Activated T-cell treated with anti-CD3 and anti-CD28 coated beads for 1 hour (primary cell): ENCODE data around the gene TRIM45.
"Not testable (repeated sequence)": the region's sequence is repeated elsewhere in the genome, so short reads cannot be mapped to it uniquely, and the experiment has no call there.

ENCODE experiments used
- DNase-seq: peaks from one replicate; pipeline ENCODE4 v3.0.0-alpha.2; 2020; ENCODE audit warnings: low read depth

Gene TRIM45, protein sequence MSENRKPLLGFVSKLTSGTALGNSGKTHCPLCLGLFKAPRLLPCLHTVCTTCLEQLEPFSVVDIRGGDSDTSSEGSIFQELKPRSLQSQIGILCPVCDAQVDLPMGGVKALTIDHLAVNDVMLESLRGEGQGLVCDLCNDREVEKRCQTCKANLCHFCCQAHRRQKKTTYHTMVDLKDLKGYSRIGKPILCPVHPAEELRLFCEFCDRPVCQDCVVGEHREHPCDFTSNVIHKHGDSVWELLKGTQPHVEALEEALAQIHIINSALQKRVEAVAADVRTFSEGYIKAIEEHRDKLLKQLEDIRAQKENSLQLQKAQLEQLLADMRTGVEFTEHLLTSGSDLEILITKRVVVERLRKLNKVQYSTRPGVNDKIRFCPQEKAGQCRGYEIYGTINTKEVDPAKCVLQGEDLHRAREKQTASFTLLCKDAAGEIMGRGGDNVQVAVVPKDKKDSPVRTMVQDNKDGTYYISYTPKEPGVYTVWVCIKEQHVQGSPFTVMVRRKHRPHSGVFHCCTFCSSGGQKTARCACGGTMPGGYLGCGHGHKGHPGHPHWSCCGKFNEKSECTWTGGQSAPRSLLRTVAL

GRCh38 chr1:117121589-117122329 lies at the start of gene TRIM45:
Gene TRIM45, minus strand, starts transcription at chr1:117121749. Its CDS starts 548 bp downstream, at chr1:117121201.
- peak; percentile 74 for DNase-seq

DNA sequence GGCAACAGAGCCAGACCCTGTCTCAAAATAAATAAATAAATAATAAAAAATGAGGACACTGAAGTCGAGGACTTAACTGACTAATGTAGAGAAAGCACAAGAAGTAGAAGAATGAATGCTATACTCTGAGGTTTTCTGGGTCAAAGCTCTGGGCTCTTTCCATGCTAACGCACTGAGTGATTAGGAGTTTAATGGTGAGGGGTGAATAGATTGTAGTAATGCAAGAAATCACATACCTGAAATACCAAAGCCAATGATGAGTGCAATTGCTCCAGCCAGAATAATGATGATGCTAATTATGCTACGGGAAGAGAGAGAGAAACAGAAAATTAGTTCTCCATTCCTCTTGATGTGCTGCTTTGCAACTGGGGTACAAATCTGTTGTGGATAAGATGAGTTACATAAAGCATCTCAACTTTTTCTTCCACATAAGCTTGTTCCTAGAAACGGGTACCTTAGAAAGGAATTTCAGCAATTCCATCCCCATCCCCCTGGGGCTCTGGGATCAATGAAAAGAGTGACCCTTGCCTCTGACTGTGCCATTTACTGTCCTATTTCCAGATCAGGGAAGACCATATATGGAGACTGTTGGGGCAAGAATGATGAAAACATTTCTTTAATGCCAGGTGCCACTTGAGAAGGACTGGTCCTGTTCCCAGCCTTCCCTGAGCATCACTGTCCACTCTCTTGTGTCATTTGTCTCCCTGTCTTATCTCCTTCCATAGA lies 48.5 kb upstream of the TRIM45 start:
- no peak for DNase-seq

GRCh38 chr1:117167402-117167801 lies 45.9 kb upstream of the TRIM45 start:
- DNase-seq, result no peak

- no peak for DNase-seq
Measured at GRCh38 chr1:117166076-117166475, 44.5 kb upstream of the TRIM45 start.

DNA sequence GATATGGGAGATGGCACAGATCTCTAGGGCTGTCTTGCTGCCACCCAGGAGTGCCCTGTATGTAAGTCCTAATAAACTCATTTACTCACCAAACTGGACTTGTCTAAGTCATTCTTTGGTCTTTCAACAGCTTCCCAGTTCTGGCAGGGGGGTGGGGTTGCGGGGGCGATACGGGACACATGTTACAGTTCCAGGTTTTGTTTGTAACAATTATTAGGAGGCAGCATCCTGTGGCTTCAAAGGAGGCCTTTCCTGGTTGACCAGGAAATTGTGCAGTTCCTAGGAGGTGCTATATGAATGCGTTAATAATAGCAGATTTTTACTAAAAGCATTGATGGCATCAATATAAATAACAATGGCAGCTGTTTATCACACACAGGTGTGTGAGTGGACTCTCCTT lies 42.7 kb upstream of the TRIM45 start:
- DNase-seq, result no peak

DNA sequence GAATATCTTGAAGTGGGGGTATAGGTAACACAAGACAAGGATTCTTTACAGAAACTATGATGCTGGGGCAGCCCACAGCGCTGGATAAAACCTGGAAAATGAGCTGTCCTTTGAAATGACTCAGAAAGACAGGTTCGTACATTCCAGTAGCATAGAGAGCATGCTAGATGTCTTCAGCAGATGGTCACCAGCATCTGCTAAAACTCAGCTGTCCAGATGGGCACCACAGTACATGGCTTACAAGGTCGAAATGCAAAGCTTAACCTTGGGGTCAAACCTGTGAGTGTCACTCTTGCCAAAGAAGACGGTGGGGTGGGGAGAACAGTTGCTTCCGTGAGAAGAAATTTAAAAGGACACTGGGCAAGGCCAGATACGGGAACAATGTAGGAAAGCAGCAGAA lies 41.3 kb upstream of the TRIM45 start:
- DNase-seq, result no peak

GRCh38 chr1:117161887-117162286 lies 40.3 kb upstream of the TRIM45 start:
- DNase-seq, result no peak

DNA sequence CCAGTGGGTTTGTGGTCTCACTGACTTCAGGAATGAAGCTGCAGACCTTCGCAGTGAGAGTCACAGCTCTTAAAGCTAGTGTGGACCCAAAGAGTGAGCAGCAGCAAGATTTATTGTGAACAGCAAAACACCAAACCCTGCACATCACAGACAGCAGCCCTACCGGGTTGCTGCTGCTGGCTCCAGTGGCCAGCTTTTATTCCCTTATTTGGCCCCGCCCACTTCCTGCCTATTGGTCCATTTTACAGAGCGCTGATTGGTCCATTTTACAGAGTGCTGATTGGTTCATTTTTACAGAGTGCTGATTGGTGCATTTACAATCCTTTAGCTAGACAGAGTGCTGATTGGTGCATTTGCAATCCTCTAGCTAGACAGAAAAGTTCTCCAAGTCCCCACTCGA lies 29.8 kb upstream of the TRIM45 start:
- not testable (repeated sequence) for DNase-seq

DNA sequence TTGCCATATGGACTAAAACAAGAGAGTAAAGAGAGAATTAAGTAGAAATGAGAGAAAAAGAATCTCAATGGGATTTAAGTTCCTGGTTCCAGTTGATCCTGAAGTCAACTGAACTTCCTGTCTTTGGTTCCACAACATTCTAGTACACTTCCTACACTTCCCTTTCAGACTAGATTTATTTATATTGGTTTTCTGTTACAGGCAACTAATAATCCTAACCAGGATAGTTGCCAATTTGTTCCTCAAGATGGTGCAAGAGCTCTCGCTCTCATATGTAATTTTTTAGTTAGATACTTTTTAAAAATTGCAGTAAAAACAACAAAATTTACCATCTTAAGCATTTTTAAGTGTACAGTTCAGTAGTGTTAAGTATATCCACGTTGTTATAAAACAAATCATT lies 28.8 kb upstream of the TRIM45 start:
- DNase-seq, result no peak

GRCh38 chr1:117147856-117148588 lies 26.5 kb upstream of the TRIM45 start:
- DNase-seq, result no peak

DNA sequence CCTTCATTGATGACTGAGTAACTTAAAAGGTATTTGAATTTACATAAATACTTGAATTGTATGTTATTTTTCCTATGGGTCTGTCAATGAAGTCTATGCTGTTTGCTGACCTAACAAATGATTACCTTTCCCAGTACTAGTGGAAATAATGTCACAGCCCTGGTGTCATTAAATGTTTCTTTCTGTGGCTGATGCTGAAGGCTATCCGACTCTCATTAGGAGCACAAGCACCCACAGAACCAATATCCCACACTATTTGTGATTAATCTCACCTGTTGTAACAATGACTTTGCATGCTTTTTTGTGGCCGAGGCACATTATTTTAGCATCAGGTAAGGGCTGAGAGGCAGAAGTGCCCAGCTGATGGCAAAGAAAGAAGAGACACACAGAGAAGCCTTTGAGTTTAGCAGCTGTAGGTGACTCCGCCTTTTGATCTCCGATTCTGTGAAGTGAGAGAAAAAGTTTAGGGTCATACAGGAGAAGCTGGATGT lies 25.8 kb upstream of the TRIM45 start:
- no peak for DNase-seq

DNA sequence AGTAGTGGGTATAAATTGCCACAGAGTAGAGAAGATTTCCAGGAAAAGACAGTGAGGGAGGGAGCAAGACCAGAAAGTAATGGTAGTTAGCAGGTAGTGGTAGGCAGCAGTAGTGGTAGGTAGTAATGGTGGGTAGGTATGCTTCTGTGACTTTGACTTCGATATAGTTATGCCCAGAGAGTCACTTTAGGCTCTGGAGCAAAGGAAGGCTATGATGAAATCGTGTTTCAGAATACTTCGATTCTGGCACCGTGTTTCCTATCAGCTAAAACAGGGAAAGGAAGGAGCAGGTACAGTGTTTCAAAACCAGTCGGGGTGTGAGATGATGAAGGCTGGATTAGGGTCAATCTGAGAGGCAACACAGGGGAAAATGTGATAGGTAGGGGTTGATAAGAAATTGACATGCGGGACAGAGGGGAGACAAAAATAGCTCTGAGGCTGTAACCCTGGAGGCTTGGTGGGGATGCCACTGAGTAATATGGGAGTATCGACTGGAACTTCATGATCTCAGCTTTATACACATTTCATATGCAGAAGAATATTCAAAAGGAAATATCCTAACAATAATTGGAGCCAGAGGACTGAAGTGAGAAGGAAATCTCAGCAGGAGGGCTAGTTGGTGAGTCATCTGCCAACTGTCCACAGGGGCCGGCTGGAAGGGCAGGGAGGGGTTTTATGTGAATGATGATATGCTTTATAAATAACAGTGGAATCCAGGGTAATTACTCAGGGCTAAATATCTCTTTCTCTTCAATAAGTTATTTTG lies 25.2 kb upstream of the TRIM45 start:
- no peak for DNase-seq

DNA sequence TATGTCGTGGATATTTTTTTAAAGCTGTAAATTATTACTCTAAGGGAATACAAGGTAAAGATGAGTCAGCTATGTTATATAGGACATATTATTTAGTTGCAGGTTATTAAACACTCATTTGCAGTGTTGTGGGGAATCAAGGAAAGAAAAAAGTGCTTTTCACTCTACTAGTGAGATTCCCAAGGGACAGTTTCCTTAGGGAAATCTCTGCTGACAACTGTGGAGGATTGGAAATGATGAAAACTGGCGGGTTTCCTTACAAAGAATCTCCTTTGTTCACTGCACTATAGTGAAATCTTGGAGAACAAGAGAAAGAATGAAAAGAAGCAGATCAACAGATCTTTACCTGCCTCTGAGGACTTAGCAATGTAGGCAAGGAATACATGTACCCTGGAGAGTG lies 24.5 kb upstream of the TRIM45 start:
- DNase-seq, result no peak

GRCh38 chr1:117143871-117144270 lies 22.3 kb upstream of the TRIM45 start:
- no peak for DNase-seq

DNA sequence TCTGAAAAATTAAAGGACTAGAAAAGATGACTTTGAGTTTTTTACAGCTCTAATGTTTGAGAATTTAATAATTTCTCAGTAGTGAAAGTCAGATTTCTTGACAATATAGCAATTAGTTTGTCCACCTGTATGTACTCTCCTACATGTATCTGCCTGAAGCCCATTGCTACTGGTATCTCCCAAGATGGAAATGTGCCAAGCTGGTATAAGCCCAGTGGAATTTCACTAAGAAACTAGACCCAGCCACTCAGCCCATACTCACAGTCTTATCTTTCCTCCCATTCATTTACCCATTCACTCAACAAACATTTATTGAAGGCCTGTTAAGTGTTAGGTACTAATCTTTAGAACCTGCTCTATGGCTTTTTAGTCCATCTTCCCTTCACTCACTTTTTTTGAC lies 21.6 kb upstream of the TRIM45 start:
- DNase-seq, result no peak

- no peak for DNase-seq
Measured at GRCh38 chr1:117142200-117142599, 20.7 kb upstream of the TRIM45 start.

GRCh38 chr1:117138561-117138960 lies 17.0 kb upstream of the TRIM45 start:
- no peak for DNase-seq

GRCh38 chr1:117138106-117138505 lies 16.6 kb upstream of the TRIM45 start:
- DNase-seq, result no peak

DNA sequence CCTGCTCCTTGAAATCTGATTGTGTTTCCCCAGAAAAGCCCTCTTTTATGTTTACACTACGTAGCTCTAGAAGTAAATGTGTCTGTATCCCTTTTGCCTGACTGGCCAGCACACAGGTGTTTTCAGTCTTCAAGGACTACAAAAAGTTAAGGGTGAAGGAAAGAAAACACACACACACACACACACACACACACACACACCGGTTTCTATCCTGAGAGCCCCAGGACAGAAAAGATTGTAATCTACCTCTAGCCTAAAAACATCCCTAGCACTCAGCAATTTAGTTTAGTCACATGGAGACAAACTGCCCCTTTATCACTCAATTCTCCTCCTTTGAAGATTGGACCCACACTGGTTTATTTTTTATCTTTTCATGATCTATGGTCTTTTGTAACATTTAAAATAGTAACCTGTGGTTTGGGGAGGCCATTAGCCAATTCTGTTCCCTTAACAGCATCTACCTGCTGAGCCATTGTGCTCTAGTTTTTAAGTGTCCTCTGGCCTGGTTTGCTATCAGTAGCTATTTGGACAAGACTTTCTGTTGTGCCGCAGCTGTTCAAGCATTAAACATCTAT lies 15.8 kb upstream of the TRIM45 start:
- DNase-seq, result no peak

- no peak for DNase-seq
Measured at GRCh38 chr1:117136749-117137148, 15.2 kb upstream of the TRIM45 start.
